Measurements from ENCODE around the gene UNC5B. TPM values are rescaled to one million over a fixed set of nuclear protein-coding genes. Genes with fewer than 3 reads are reported as not detected.

The UNC5B gene
- total RNA-seq, 4 donors from 2014 or later = 5.3 to 26.6 (median 17.7) TPM

- intact Hi-C loops (cut with DNase I; ENCODE audit: low total_unique reads) = loop anchor here (10.0 kb wide), 1 partner anchor 50 kb away; no protein-coding TSS in a partner anchor
- Histone ChIP-seq H3K4me3 (no peak overlapping the region), H3K9me3 (no peaks in the 10 kb centered on the region), H3K27ac (no peak overlapping the region), H3K4me1 (no peaks in the 10 kb centered on the region), H3K36me3 (no peaks in the 10 kb centered on the region), H3K27me3 (no peaks in the 10 kb centered on the region)
- TF ChIP-seq, protein P1, sequence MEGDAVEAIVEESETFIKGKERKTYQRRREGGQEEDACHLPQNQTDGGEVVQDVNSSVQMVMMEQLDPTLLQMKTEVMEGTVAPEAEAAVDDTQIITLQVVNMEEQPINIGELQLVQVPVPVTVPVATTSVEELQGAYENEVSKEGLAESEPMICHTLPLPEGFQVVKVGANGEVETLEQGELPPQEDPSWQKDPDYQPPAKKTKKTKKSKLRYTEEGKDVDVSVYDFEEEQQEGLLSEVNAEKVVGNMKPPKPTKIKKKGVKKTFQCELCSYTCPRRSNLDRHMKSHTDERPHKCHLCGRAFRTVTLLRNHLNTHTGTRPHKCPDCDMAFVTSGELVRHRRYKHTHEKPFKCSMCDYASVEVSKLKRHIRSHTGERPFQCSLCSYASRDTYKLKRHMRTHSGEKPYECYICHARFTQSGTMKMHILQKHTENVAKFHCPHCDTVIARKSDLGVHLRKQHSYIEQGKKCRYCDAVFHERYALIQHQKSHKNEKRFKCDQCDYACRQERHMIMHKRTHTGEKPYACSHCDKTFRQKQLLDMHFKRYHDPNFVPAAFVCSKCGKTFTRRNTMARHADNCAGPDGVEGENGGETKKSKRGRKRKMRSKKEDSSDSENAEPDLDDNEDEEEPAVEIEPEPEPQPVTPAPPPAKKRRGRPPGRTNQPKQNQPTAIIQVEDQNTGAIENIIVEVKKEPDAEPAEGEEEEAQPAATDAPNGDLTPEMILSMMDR (IDR thresholded peaks at IDR 0.05) = no peak
- DNase-seq = no peak
Measured at GRCh38 chr10:71214641-71215559, 2.5 kb downstream of the UNC5B start.

DNA sequence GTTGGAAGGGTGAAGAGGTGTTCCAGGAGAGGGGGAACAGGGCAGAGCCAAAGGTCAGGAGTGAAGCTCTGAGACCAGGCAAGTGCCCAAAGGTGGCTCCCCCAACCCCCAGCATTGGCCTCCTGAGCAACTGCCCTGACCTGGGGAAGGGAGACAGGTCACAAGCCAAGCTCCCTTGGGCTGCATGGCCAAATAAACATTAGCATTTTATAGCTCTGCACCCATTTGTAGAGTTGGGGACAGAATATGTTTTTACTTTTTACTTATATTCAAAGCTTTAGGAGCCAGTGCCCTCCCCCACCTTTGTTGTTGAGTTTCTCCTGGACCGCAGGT is 4.0 kb downstream of the UNC5B start:
- intact Hi-C loops (cut with DNase I; ENCODE audit: low total_unique reads) = loop anchor here (10.0 kb wide), 1 partner anchor 48 kb away; no protein-coding TSS in a partner anchor
- Histone ChIP-seq H3K4me1 (no peaks in the 10 kb centered on the region), H3K36me3 (no peaks in the 10 kb centered on the region), H3K27me3 (no peaks in the 10 kb centered on the region), H3K27ac (peak overlapping the region; percentile 33 to 76), H3K9me3 (no peaks in the 10 kb centered on the region), H3K4me3 (no peak overlapping the region)
- no peak for TF ChIP-seq POLR2A (IDR thresholded peaks at IDR 0.05)
- TF ChIP-seq, protein P1 (IDR thresholded peaks at IDR 0.05) = no peak
- no peak for DNase-seq

DNA sequence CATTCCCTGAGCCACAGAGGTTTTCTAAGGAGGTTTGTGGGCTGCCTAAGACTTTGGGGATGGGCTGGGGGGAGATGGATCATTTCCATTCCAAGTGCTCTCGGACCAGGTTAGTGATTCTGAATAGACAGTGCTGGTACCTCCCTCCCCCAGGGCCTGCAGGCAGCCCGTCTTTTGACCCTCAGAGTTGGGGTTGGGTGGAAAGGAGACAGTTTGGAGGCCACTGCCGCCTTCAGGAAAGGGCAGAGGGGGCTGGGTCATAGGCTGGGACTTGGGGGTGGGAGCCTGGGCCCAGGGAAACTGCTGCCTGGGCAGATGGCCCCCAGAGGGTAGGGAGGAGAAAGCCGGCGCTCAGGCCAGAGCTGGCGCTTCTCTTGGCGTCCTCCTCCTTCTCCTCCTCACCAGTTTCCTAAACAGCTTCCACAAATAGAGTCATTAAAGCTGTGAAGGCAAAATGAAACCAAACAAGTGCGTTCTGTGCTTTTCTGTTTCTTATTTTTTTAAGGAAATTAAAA is 4.4 kb downstream of the UNC5B start:
- intact Hi-C loops (cut with DNase I; ENCODE audit: low total_unique reads) = loop anchor here (10.0 kb wide), 1 partner anchor 48 kb away; no protein-coding TSS in a partner anchor

GRCh38 chr10:71217266-71218045 is 5.1 kb downstream of the UNC5B start:
- TF ChIP-seq, protein P1 (IDR thresholded peaks at IDR 0.05) = peak in 1 of 4 experiments; percentile 13
- no peak for TF ChIP-seq POLR2A (IDR thresholded peaks at IDR 0.05)
- intact Hi-C loops (cut with DNase I; ENCODE audit: low total_unique reads) = loop anchor here (10.0 kb wide), 1 partner anchor 47 kb away; no protein-coding TSS in a partner anchor
- H3K36me3 ChIP-seq = no peaks in the 10 kb centered on the region
- no peaks in the 10 kb centered on the region for H3K4me1 ChIP-seq
- peak; percentile 51 to 59 for DNase-seq
- no peaks in the 10 kb centered on the region for H3K9me3 ChIP-seq
- no peaks in the 10 kb centered on the region for H3K27me3 ChIP-seq
- H3K4me3 ChIP-seq = peak overlapping the region; percentile 45 to 51
- H3K27ac ChIP-seq = peak overlapping the region; percentile 33 to 76

More for the DNA sequence above, 4.4 kb downstream of the UNC5B start:
- Histone ChIP-seq H3K4me1 (no peaks in the 10 kb centered on the region), H3K27me3 (no peaks in the 10 kb centered on the region), H3K27ac (peak overlapping the region; percentile 33 to 76), H3K4me3 (peak overlapping the region; percentile 45 to 51), H3K36me3 (no peaks in the 10 kb centered on the region), H3K9me3 (no peaks in the 10 kb centered on the region)
- TF ChIP-seq, protein P1 (IDR thresholded peaks at IDR 0.05) = no peak
- TF ChIP-seq POLR2A (IDR thresholded peaks at IDR 0.05) = no peak
- DNase-seq = peak in 1 of 2 donors; percentile 26
